Neutrophil (primary cell): Measurements from ENCODE around the gene VPS8.

Experiments
- H3K27ac ChIP-seq: fragments of 200-600 bp; sonication (generic); 2 replicates; pipeline ENCODE4 v1.5.1; 2016; ENCODE audit warnings: mild to moderate bottlenecking, moderate library complexity
- H3K27me3 ChIP-seq: fragments of 200-600 bp; sonication (generic); 2 replicates; pipeline ENCODE4 v1.6.0; 2016; ENCODE audit warnings: mild to moderate bottlenecking
- H3K36me3 ChIP-seq: fragments of 200-600 bp; sonication (generic); 2 replicates; pipeline ENCODE4 v1.5.1; 2017
- H3K4me1 ChIP-seq, 2 experiments: fragments of 200-600 bp in 1 of 2; sonication (generic) in 1 of 2; 1 replicate in 1 of 2; 2 replicates in 1 of 2; pipeline versions ENCODE4 v1.5.1 to v1.6.1; 2013 to 2016; ENCODE audit warnings: low read depth in 1 of 2, low read length in 1 of 2, mild to moderate bottlenecking in 1 of 2, moderate library complexity in 1 of 2; ENCODE audit not compliant: control insufficient read depth in 1 of 2, insufficient read depth in 1 of 2
- H3K4me3 ChIP-seq, 2 experiments: fragments of 200-600 bp in 1 of 2; sonication (generic) in 1 of 2; 1 replicate in 1 of 2; 2 replicates in 1 of 2; pipeline ENCODE4 v1.5.1; 2013 to 2016; ENCODE audit warnings: low read depth in 1 of 2, low read length in 1 of 2, mild to moderate bottlenecking in 1 of 2, moderate library complexity in 1 of 2
- H3K9me3 ChIP-seq: fragments of 200-600 bp; sonication (generic); 2 replicates; pipeline ENCODE4 v1.5.1; 2016
- CTCF ChIP-seq: fragments of 200-600 bp; sonication (generic); IDR thresholded peaks from 2 replicates; pipeline ENCODE4 v1.5.1; 2016; ENCODE audit warnings: antibody characterized with exemption

The VPS8 gene

GRCh38 chr3:185087419-185087818, 275.5 kb downstream of the VPS8 start:
- Histone ChIP-seq H3K27ac (no peak overlapping the region), H3K36me3 (no peaks in the 10 kb centered on the region), H3K9me3 (no peaks in the 10 kb centered on the region), H3K4me3 (no peak overlapping the region), H3K27me3 (peaks cover 6% of the 10 kb centered on the region), H3K4me1 (no peaks in the 10 kb centered on the region)
- no peak for TF ChIP-seq CTCF

GRCh38 chr3:185089343-185089742, 277.4 kb downstream of the VPS8 start:
- Histone ChIP-seq H3K27me3 (peaks cover 6% of the 10 kb centered on the region), H3K9me3 (no peaks in the 10 kb centered on the region), H3K27ac (no peak overlapping the region), H3K4me3 (no peak overlapping the region), H3K36me3 (no peaks in the 10 kb centered on the region), H3K4me1 (no peaks in the 10 kb centered on the region)
- TF ChIP-seq CTCF: no peak

- Histone ChIP-seq H3K27ac (no peak overlapping the region), H3K4me3 (no peak overlapping the region), H3K36me3 (no peaks in the 10 kb centered on the region), H3K9me3 (no peaks in the 10 kb centered on the region), H3K4me1 (no peaks in the 10 kb centered on the region), H3K27me3 (peaks cover 6% of the 10 kb centered on the region)
- no peak for TF ChIP-seq CTCF
Observed at GRCh38 chr3:185089751-185090150, 277.8 kb downstream of the VPS8 start.

GRCh38 chr3:185090811-185091210, 278.8 kb downstream of the VPS8 start:
- no peak for TF ChIP-seq CTCF
- Histone ChIP-seq H3K27me3 (peaks cover under 1% of the 10 kb centered on the region), H3K9me3 (no peaks in the 10 kb centered on the region), H3K4me1 (no peaks in the 10 kb centered on the region), H3K36me3 (no peaks in the 10 kb centered on the region), H3K27ac (no peak overlapping the region), H3K4me3 (no peak overlapping the region)

- TF ChIP-seq CTCF: no peak
- Histone ChIP-seq H3K9me3 (no peaks in the 10 kb centered on the region), H3K27me3 (no peaks in the 10 kb centered on the region), H3K36me3 (no peaks in the 10 kb centered on the region), H3K4me3 (no peak overlapping the region), H3K27ac (no peak overlapping the region), H3K4me1 (no peaks in the 10 kb centered on the region)
Observed at GRCh38 chr3:185093116-185093515, 281.1 kb downstream of the VPS8 start.

- Histone ChIP-seq H3K4me3 (no peak overlapping the region), H3K36me3 (no peaks in the 10 kb centered on the region), H3K9me3 (no peaks in the 10 kb centered on the region), H3K27ac (no peak overlapping the region), H3K27me3 (no peaks in the 10 kb centered on the region), H3K4me1 (no peaks in the 10 kb centered on the region)
- TF ChIP-seq CTCF: no peak
Observed at GRCh38 chr3:185094697-185095096, 282.7 kb downstream of the VPS8 start.
